ENCODE data around the gene PGC. TPM values are rescaled to one million over a fixed set of nuclear protein-coding genes. Genes with fewer than 3 reads are reported as not detected.

The PGC gene
- total RNA-seq, 2 experiments from 2014 or later: not detected

DNA sequence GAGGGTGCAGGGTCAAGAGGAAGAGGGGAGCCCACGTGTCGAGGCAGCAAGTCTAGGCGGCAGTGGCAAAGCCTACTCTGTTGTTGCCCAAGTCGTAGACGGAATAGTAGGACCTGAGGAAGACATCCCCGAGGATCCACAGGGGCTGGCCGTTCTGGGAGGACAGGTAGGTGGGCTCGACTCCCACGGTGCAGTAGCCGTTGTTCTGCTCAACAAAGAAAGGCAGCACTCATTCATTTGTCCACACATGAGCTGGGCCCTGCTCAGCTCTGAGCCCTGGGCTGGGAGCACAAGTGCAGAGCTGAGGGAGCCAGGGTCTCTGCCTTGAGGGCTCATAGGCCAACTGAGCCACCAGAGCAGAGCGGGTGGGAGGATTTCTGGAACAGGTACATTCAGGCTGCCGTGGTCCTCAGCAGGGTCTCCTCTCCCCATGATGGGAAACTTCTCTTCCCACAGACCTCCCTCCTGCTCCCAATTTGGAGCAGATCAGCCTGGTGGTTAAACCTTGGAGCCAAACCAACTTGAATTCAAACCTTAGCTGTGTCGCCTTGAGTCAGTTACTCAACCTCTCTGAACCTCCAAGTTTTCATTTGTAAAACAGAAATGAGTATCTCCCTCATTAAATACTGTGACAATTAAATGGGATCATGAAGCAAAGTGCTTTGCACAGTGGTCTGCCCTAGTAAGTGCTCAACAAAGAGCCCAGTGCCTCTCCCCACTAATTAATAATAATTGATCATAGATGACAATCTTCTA is 10.2 kb downstream of the PGC start:
- ATAC-seq (no peak), DNase-seq (no peak)
- Mint-ChIP-seq H3K9me3 (ENCODE audit: low read depth) (no peaks in the 10 kb centered on the region), H3K36me3 (no peaks in the 10 kb centered on the region), H3K27me3 (no peaks in the 10 kb centered on the region), H3K4me3 (no peak overlapping the region), H3K4me1 (peaks cover 21% of the 10 kb centered on the region), H3K27ac (no peak overlapping the region)
- CTCF ChIA-PET: interaction anchor here (0.6 to 2.5 kb wide), 2 partner anchors 50 to 253 kb away, joined by 3 to 7 read pairs; partner anchors contain the start of gene TOMM6

DNA sequence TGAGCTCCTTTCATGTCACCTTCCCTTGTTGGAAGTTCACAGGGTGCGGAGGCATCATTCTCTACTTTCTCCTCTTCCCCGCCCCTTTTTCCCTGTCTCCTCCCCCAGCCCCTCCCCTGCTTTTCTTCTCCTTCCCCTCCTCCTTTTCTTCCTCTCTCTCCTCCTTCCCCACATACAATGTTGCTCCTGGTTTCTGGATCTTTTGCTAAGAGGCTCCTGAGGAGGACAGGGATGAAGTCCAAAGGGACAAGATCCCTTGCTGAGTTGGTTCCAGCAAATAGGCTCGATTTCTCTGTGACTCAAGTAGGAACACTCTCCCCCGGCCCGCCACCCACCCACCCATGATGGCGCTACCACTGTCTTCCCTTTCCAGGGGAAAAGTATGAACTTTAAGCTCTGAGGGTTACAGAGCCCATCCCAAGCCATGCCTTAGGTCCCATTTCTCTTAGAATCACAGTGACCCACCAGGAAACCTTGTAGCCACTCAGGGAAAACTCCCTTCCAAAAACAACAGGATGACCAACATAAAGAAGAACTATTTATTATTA is 10.9 kb downstream of the PGC start:
- H3K4me1 Mint-ChIP-seq: peaks cover 25% of the 10 kb centered on the region
- no peaks in the 10 kb centered on the region for H3K36me3 Mint-ChIP-seq
- DNase-seq: no peak
- no peaks in the 10 kb centered on the region for H3K9me3 Mint-ChIP-seq (ENCODE audit: low read depth)
- H3K4me3 Mint-ChIP-seq: no peak overlapping the region
- ATAC-seq: no peak
- no peaks in the 10 kb centered on the region for H3K27me3 Mint-ChIP-seq
- H3K27ac Mint-ChIP-seq: no peak overlapping the region
- CTCF ChIA-PET: interaction anchor here (0.6 to 6.1 kb wide), 3 partner anchors 22 to 253 kb away, joined by 3 to 23 read pairs (median 4); no protein-coding TSS in a partner anchor

DNA sequence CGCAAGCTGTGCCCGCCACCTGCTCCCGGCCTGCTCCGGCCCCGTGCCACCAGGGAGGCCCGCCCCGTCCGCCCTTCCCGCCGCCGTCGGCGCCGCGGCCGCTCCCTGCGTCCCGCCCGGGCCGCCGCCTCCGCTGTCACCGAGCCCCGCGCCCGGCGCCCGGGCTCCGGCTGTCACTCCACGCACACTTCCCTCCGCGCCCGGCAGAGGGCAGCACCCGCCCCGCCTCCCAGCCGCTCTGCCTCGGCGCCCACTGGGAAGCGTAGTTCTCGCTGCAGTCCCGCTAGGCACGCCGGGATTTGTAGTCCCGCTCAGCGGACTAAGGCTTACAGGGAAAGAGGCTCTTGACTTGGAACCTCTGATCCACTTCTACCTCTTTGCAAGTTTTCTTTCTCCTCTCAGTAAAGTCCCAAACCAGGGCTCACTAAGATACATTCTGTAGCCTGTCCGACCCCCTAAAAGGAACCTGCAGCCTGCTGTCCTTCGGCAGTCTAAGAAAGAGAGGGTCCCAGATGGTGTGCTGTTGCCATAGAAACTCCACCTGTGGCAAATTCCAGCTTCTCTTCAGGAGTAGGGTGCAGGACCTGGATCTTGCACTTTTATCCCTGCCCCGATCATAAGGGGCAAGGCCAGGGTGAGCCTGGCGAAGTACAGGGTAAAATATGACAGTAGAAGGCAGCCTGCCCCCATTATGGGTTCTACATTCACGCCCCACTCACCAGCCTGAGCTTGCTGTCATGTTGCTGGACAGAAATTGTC is 11.6 kb downstream of the PGC start, which contains the start of gene TFEB:
TFEB (minus strand) TSS at position 182 of the 759 bp plus-strand sequence. CDS start 44,395 bp downstream, outside the sequence.
- Mint-ChIP-seq H3K4me1 (peaks cover 32% of the 10 kb centered on the region), H3K36me3 (no peaks in the 10 kb centered on the region), H3K27me3 (no peaks in the 10 kb centered on the region), H3K27ac (peak within 1 kb of the TSS; percentile 67), H3K4me3 (peak within 1 kb of the TSS; percentile 79), H3K9me3 (ENCODE audit: low read depth) (no peaks in the 10 kb centered on the region)
- DNase-seq (peak; percentile 95), ATAC-seq (peak; percentile 71)
- CTCF ChIA-PET: interaction anchor here (1.0 to 6.1 kb wide), 11 partner anchors 9 to 185 kb away, joined by 3 to 33 read pairs (median 5); partner anchors contain the start of genes BYSL, MED20 and TOMM6

DNA sequence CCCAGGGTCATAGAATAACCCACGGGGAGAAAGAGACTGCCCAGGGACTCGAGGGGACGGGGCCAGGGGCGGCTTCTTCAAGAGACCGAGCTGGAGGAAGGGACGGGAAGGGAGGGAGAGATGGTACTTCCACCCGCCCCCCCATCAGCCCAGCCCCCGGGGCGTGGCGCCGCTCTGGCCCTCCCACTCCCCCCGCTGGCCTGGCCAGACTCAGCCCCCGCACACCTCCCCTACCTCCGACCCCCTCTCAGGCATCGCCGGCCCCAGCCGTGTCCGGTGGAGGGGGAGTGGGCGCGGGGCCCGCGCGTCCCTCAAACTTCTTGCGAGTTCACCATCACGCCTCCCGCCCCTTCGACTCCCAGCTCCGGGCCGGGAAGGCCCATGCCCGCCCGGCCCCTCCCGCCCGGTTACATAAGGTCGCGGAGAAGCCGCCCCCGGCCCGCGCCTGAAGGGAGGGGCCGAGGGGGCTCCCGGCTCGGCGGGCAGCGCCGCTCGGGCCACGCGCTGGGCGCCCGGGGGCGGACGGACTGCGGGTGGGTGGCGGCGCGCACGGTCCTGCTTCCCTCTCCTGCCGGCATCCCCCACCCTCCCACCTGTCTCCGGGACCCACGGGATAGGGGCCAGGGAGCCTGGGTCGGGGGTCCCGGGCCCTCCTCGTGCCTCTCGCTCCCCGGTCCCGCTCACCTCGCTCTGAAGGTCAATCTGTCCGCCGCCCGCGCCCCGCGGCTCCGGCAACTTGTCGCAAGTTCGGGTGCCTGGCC is 12.4 kb downstream of the PGC start:
- peak overlapping the region; percentile 79 for H3K4me3 Mint-ChIP-seq
- CTCF ChIA-PET: interaction anchor here (1.0 to 6.1 kb wide), 15 partner anchors 9 to 369 kb away, joined by 3 to 33 read pairs (median 5); partner anchors contain the start of genes BYSL, MED20 and TOMM6
- peak overlapping the region; percentile 57 for H3K27ac Mint-ChIP-seq
- H3K4me1 Mint-ChIP-seq: peaks cover 38% of the 10 kb centered on the region
- H3K36me3 Mint-ChIP-seq: no peaks in the 10 kb centered on the region
- ATAC-seq (peak; percentile 68), DNase-seq (peak; percentile 81)
- H3K27me3 Mint-ChIP-seq: no peaks in the 10 kb centered on the region
- H3K9me3 Mint-ChIP-seq (ENCODE audit: low read depth): no peaks in the 10 kb centered on the region

DNA sequence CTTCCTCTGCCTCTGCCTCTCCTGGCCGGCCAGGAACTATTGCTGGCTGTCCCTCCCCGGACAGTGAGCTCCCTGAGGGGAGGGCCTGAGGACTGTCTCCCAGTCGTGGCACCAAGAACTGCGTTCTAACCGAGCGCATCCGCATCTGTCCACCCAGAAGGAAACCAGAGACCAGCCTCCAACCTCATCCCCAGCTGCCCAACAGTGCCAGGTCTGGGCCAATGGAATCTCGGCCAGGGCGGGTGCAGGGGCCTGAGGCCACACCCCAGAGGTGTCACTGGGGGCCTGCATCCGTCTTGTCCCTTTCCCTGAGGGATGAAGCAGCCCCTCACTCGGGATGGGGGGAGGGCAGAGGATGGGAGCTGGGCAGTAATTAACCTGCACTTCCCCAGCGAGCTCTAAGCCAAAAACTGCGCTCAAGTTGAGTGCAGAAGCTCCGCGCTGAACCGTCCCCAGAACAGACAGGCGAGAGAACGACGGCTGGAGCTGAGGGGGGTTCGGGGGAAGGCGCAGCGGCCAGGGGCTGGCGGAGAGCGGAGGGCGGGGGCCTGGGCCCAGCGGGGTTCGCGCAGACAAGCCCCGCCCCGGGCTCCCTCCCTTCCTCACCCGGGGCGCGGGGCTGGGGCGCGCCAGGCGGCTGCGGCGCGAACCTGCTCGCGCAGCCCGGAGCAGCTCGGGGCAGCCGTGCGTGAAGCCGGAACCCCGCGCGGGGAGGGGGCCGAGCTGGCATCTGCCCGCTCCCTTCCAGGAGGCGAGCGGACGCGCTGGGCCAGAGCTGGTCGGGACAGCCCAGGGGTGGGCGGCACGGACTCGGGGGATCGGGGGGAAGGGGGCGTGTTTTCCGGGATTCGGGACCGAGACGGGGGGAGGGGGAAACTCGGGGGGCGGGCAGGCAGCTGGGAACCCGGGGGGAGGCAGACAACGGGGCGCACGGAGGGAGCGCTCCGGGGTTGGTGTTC is 13.2 kb downstream of the PGC start:
- DNase-seq (peak; percentile 76), ATAC-seq (peak; percentile 76)
- peaks cover 38% of the 10 kb centered on the region for H3K4me1 Mint-ChIP-seq
- H3K27me3 Mint-ChIP-seq: no peaks in the 10 kb centered on the region
- H3K27ac Mint-ChIP-seq: peak overlapping the region; percentile 86
- CTCF ChIA-PET: interaction anchor here (0.7 to 6.1 kb wide), 18 partner anchors 8 to 559 kb away, joined by 3 to 33 read pairs (median 5); partner anchors contain the start of genes BYSL, MED20 and TOMM6
- H3K9me3 Mint-ChIP-seq (ENCODE audit: low read depth): no peaks in the 10 kb centered on the region
- peak overlapping the region; percentile 79 for H3K4me3 Mint-ChIP-seq
- no peaks in the 10 kb centered on the region for H3K36me3 Mint-ChIP-seq

DNA sequence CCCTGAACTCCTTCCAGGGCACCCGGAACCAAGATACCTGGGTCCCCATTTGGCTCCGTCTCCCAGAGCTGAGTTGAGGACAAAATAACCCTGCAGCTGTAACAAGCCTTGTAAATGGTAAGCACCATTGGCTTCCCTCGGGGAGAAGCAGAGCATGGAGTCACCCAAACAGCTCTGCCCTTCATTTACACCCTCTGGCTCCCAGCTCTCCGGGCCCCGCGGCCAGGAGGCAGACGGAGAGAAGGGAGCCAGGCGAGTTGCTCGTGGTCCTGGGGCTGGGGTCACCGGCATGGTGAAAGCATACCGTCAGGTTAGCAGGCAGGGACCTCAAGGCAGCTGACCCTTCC is 13.9 kb downstream of the PGC start:
- H3K9me3 Mint-ChIP-seq (ENCODE audit: low read depth): no peaks in the 10 kb centered on the region
- DNase-seq (no peak), ATAC-seq (no peak)
- H3K36me3 Mint-ChIP-seq: no peaks in the 10 kb centered on the region
- CTCF ChIA-PET: interaction anchor here (0.9 to 6.1 kb wide), 10 partner anchors 12 to 371 kb away, joined by 3 to 33 read pairs (median 8); partner anchors contain the start of gene TOMM6
- peak overlapping the region; percentile 79 for H3K4me3 Mint-ChIP-seq
- H3K27ac Mint-ChIP-seq: peak overlapping the region; percentile 86
- H3K27me3 Mint-ChIP-seq: no peaks in the 10 kb centered on the region
- peaks cover 38% of the 10 kb centered on the region for H3K4me1 Mint-ChIP-seq

DNA sequence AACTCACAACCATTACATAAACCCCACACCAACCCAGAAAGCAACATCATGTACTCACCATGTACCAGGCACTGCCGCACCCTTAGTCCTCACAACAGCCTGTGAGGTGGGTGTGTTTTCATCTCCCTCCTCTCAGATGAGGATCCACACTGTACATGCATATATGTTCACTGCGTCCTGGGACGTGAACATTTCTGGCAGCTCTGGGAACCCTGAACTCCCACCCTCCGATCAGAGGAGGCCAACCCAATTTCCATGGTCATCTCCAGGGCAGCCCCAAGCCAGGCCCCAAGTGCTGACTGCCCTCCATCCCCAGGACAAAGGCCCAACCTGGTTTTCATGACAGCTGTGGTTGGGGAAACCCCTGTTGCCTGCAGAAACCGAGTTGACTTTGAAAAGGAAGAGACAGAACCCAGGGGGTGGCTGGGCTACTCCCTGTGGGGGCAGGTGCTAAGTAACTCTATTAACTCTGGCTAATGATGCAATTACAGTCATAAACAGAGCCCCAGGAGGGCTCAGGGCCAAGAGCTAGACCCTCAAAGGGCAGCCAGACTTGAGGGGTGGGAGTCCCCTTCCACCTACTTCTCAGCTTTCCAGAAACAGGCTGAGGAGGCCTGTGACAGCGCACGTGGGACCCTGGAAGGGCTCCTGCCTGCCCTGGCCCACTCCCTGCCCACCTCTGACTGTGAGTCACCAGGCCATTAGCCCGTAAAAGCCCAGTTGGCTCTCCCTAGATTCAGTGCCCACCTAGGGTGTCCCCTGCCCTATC is 14.4 kb downstream of the PGC start:
- Mint-ChIP-seq H3K4me3 (peak overlapping the region; percentile 79), H3K9me3 (ENCODE audit: low read depth) (no peaks in the 10 kb centered on the region), H3K4me1 (peaks cover 38% of the 10 kb centered on the region), H3K36me3 (no peaks in the 10 kb centered on the region), H3K27ac (peak overlapping the region; percentile 51), H3K27me3 (no peaks in the 10 kb centered on the region)
- CTCF ChIA-PET: interaction anchor here (1.8 to 6.1 kb wide), 7 partner anchors 13 to 130 kb away, joined by 5 to 33 read pairs (median 17); partner anchors contain the start of gene TOMM6
- DNase-seq: peak; percentile 81
- ATAC-seq: peak; percentile 12

DNA sequence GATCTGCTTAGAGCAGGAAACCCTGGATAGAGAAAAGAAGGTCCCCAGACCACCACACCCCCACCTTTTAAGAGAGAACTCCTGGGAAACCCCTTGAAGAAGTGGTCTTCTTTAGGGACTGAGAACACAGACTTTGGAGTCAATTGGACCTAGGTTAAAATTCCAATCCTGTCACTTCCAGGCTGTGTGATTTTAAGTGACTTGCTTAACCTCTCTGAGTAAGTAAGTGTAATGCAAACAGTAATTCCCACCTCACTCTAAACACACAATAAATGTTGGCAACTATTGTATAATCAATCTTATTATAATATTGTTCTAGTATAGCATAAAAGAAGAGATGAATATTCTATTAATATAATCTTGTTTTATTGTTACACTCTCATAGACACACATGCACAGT is 15.0 kb downstream of the PGC start:
- no peaks in the 10 kb centered on the region for H3K9me3 Mint-ChIP-seq (ENCODE audit: low read depth)
- ATAC-seq (no peak), DNase-seq (no peak)
- no peaks in the 10 kb centered on the region for H3K27me3 Mint-ChIP-seq
- H3K36me3 Mint-ChIP-seq: no peaks in the 10 kb centered on the region
- peak overlapping the region; percentile 51 for H3K27ac Mint-ChIP-seq
- peak overlapping the region; percentile 79 for H3K4me3 Mint-ChIP-seq
- CTCF ChIA-PET: interaction anchor here (3.1 to 6.1 kb wide), 3 partner anchors 18 to 54 kb away, joined by 23 to 33 read pairs (median 27); partner anchors contain the start of gene TOMM6
- peaks cover 39% of the 10 kb centered on the region for H3K4me1 Mint-ChIP-seq

DNA sequence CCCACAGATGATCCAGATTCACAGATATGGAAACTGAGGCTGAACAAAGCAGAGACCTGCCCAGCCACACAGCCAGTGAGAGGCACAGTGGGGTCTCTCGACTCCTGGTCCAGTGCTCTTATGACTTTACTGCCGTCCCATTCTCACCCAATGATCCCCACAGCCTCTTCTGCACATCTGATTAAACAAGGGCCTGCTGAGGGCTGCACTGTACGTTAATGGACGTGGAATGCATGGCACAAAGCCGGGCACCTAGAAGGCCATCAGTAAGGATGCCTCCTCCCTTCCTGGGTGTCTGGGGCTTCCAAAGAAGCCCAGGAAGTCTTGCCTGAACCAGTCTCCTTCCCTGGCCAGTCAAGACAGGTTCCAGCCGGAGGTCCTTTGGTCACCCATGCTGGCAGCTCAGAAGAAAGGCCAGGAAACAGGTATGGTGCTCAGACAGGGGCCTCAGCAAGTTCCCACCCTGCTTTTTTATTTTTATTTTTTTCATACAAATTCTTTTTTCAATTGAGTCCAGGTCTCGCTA is 15.6 kb downstream of the PGC start:
- ATAC-seq (no peak), DNase-seq (no peak)
- H3K4me1 Mint-ChIP-seq: peaks cover 43% of the 10 kb centered on the region
- H3K4me3 Mint-ChIP-seq: no peak overlapping the region
- no peaks in the 10 kb centered on the region for H3K27me3 Mint-ChIP-seq
- CTCF ChIA-PET: interaction anchor here (6.1 kb wide), 1 partner anchor 17 kb away, joined by 23 read pairs; no protein-coding TSS in a partner anchor
- H3K36me3 Mint-ChIP-seq: no peaks in the 10 kb centered on the region
- no peak overlapping the region for H3K27ac Mint-ChIP-seq
- H3K9me3 Mint-ChIP-seq (ENCODE audit: low read depth): no peaks in the 10 kb centered on the region

DNA sequence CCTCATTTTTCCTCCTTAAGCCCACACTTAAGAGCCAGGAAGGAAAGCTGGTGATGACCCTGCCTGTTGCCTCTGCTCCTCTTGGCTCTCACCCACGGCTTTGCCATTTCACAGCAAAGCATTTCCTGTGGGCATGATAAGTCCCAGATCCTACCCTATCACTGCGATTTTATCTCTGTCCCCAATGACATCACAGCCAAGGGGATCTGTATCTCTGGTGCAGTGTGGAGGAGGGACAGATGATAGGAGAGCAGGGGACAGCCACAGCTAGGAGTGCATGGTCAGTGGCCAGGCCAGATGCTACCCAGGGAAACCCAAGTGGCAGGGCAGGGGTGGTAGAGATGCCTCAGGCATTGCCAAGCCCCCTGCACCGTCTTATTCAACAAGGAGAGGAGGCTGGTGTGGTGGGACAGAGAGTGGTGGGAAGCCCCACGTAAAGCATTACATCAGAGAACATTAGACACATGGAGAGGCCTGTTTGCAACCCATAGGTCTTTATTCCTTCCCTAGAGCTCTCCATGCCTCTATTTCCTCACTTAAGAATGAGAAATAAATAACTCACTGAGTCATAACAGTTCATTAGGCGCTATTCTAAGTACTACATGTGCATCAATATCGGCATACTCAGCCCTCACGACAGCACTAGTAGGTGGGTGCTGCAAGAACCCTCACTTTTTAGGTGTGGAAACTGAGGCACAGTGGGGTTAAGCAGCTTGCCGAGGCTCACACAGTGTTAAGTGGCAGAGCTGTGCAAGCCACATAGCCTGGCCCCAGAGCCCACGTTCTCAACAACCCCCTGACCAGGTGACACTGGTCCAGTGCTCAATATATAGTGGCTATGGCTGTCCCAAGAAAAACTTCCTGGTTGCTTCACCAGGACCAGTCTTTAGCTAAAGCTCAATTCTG is 16.4 kb downstream of the PGC start:
- CTCF ChIA-PET: interaction anchor here (1.4 to 6.1 kb wide), 4 partner anchors 14 to 47 kb away, joined by 3 to 23 read pairs (median 4); no protein-coding TSS in a partner anchor
- H3K4me3 Mint-ChIP-seq: no peak overlapping the region

More for the DNA sequence above, 16.4 kb downstream of the PGC start:
- peaks cover 40% of the 10 kb centered on the region for H3K4me1 Mint-ChIP-seq
- DNase-seq (no peak), ATAC-seq (no peak)
- H3K36me3 Mint-ChIP-seq: no peaks in the 10 kb centered on the region
- no peaks in the 10 kb centered on the region for H3K27me3 Mint-ChIP-seq
- no peaks in the 10 kb centered on the region for H3K9me3 Mint-ChIP-seq (ENCODE audit: low read depth)
- no peak overlapping the region for H3K27ac Mint-ChIP-seq

All from activated CD8-positive, alpha-beta memory T cell treated with anti-CD3 and anti-CD28 coated beads, Interleukin-2, amount 10 ng/mL, durations not matched to agents 7 days and 5 days (primary cell).